Measurements from ENCODE around the gene ATP6V1B1. TPM values are rescaled to one million over a fixed set of nuclear protein-coding genes. Genes with fewer than 3 reads are reported as not detected.

Gene ATP6V1B1
- total and polyA plus RNA-seq, 7 donors, result 0.16 to 1.9 (median 0.66) TPM; not detected in 4

- Histone ChIP-seq H3K4me3 (no peak overlapping the region), H3K9me3 (no peaks in the 10 kb centered on the region), H3K36me3 (peaks cover 13 to 70% (median 49%) of the 10 kb centered on the region in 4 donors), H3K4me1 (peaks cover 0 to 16% (median 2%) of the 10 kb centered on the region in 4 donors), H3K27ac (no peak overlapping the region), H3K27me3 (no peaks in the 10 kb centered on the region)
- TF ChIP-seq EP300 (IDR thresholded peaks at IDR 0.05) (no peak), POLR2A (IDR thresholded peaks at IDR 0.05) (no peak), POLR2AphosphoS5 (IDR thresholded peaks at IDR 0.05) (no peak)
- TF ChIP-seq, protein P1, sequence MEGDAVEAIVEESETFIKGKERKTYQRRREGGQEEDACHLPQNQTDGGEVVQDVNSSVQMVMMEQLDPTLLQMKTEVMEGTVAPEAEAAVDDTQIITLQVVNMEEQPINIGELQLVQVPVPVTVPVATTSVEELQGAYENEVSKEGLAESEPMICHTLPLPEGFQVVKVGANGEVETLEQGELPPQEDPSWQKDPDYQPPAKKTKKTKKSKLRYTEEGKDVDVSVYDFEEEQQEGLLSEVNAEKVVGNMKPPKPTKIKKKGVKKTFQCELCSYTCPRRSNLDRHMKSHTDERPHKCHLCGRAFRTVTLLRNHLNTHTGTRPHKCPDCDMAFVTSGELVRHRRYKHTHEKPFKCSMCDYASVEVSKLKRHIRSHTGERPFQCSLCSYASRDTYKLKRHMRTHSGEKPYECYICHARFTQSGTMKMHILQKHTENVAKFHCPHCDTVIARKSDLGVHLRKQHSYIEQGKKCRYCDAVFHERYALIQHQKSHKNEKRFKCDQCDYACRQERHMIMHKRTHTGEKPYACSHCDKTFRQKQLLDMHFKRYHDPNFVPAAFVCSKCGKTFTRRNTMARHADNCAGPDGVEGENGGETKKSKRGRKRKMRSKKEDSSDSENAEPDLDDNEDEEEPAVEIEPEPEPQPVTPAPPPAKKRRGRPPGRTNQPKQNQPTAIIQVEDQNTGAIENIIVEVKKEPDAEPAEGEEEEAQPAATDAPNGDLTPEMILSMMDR (IDR thresholded peaks at IDR 0.05), result no peak
- intact Hi-C loops (cut with DNase I), result no loop called here
- 82 to 94% methylated on average over 1 of the region's 1 CpG for WGBS, 2 donors
- DNase-seq, result no peak
These were observed 51.7 kb downstream of the ATP6V1B1 start for GRCh38 chr2:70987386-70987785.

DNA sequence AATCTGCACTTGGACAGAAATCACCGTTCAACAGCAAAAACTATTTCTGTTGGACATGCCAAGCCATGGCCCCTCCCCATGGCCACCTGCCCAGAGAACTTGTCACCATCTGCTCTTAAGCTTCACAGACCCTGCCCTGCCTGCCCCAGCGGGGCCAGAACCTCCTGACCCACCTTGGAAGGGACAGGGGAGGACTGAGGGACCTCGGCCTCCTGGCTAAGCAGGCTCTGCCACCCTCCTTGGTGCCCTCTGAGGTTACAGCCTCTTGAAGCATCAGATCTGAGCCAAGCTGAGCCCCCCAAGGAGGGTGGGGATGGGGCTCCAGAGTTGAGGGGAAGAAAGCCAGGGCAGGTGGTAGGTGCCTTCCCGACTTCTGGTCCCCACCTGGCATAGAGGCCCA is 52.5 kb downstream of the ATP6V1B1 start:
- no peaks in the 10 kb centered on the region for H3K9me3 ChIP-seq
- DNase-seq, result peak; percentile 63
- peaks cover 13 to 70% (median 49%) of the 10 kb centered on the region in 4 donors for H3K36me3 ChIP-seq
- intact Hi-C loops (cut with DNase I), result no loop called here
- WGBS, 2 donors, result 78 to 82% methylated on average over 4 of the region's 4 CpGs
- TF ChIP-seq EP300 (IDR thresholded peaks at IDR 0.05), result no peak
- no peak for TF ChIP-seq POLR2A (IDR thresholded peaks at IDR 0.05)
- no peak for TF ChIP-seq POLR2AphosphoS5 (IDR thresholded peaks at IDR 0.05)
- TF ChIP-seq, protein P1 (IDR thresholded peaks at IDR 0.05), result no peak
- peaks cover 0 to 24% (median 8%) of the 10 kb centered on the region in 4 donors for H3K4me1 ChIP-seq
- no peaks in the 10 kb centered on the region for H3K27me3 ChIP-seq
- H3K27ac ChIP-seq, result no peak overlapping the region
- no peak overlapping the region for H3K4me3 ChIP-seq

DNA sequence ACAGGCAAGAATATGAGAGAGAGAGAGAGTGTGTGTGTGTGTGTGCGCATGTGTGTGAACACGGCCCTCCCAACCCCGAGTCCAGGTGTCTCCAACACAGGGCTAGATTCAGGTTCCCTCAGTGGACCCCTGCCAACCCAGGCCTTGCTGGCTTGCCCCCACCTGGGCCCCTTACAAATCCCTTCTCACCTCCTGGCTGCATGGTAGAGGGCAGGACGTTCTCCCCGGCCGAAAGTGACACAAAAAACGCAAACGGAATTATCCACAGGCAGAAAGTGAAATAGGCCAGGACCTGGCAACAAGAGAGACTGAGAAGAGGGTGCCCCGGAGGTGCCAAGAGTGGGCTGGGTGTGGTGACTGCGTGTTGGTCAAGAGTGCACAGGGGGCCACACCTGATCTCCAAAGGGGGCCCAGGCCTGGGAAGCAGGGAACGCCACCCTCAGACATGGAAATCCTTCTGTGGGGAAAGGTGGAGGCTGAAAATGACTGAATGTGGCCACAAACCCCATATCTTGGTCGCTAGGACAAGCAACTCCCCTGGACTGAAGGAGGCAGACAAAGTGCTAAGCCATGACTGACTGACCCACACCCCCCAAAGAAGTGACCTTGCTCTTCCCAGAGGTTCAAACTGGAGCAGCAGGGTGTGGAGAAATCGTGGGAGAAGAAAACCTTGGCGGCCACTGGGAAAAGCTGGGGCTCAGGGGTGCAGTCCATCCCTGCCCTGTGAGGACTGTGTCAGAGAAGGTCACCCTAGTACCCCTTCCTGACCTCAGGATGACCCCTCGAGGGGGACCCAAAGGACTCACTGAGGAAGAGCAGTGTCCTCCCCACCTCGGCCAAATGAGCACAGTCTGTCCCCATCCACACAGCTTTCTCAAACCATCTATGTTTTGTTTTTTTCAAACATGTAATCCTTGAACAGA is 53.3 kb downstream of the ATP6V1B1 start:
- WGBS, 2 donors, result 92 to 93% methylated on average over 16 of the region's 16 CpGs
- intact Hi-C loops (cut with DNase I), result no loop called here
- H3K36me3 ChIP-seq, result peaks cover 13 to 70% (median 49%) of the 10 kb centered on the region in 4 donors
- peaks cover 0 to 32% (median 17%) of the 10 kb centered on the region in 4 donors for H3K4me1 ChIP-seq
- no peaks in the 10 kb centered on the region for H3K9me3 ChIP-seq
- H3K27ac ChIP-seq, result no peak overlapping the region
- peak; percentile 48 for DNase-seq
- H3K27me3 ChIP-seq, result no peaks in the 10 kb centered on the region
- no peak overlapping the region for H3K4me3 ChIP-seq
- TF ChIP-seq EP300 (IDR thresholded peaks at IDR 0.05) (no peak), POLR2AphosphoS5 (IDR thresholded peaks at IDR 0.05) (no peak), POLR2A (IDR thresholded peaks at IDR 0.05) (no peak)
- TF ChIP-seq, protein P1 (IDR thresholded peaks at IDR 0.05), result no peak

- no peak overlapping the region for H3K27ac ChIP-seq
- no peaks in the 10 kb centered on the region for H3K27me3 ChIP-seq
- DNase-seq, result peak; percentile 14
- H3K4me1 ChIP-seq, result peaks cover 0 to 28% (median 21%) of the 10 kb centered on the region in 4 donors
- TF ChIP-seq, protein P1 (IDR thresholded peaks at IDR 0.05), result no peak
- TF ChIP-seq POLR2AphosphoS5 (IDR thresholded peaks at IDR 0.05) (no peak), EP300 (IDR thresholded peaks at IDR 0.05) (no peak), POLR2A (IDR thresholded peaks at IDR 0.05) (no peak)
- no peaks in the 10 kb centered on the region for H3K9me3 ChIP-seq
- intact Hi-C loops (cut with DNase I), result no loop called here
- H3K36me3 ChIP-seq, result peaks cover 13 to 70% (median 49%) of the 10 kb centered on the region in 4 donors
- WGBS, 2 donors, result 82 to 91% methylated on average over 5 of the region's 5 CpGs
- H3K4me3 ChIP-seq, result no peak overlapping the region
These were observed 54.5 kb downstream of the ATP6V1B1 start for GRCh38 chr2:70990216-70990615.

Data from sigmoid colon (tissue), 7 donors.